GM12872 (cell line): ENCODE measurements around the gene PET100.

Experiments
- CTCF ChIP-seq: IDR thresholded peaks from 3 replicates; pipeline ENCODE4 v1.5.1; 2011; ENCODE audit warnings: low read depth, mild to moderate bottlenecking, low read length, moderate library complexity; ENCODE audit not compliant: insufficient read depth

The PET100 gene

GRCh38 chr19:7643031-7643415 is 13.4 kb downstream of the PET100 start:
- TF ChIP-seq CTCF = no peak

GRCh38 chr19:7644550-7644877 is 14.9 kb downstream of the PET100 start:
- TF ChIP-seq CTCF = no peak

- no peak for TF ChIP-seq CTCF
Measured at GRCh38 chr19:7645163-7645562, 15.6 kb downstream of the PET100 start.

GRCh38 chr19:7645656-7646425 is 16.2 kb downstream of the PET100 start:
- no peak for TF ChIP-seq CTCF

- TF ChIP-seq CTCF = no peak
Measured at GRCh38 chr19:7646426-7646700, 16.8 kb downstream of the PET100 start.

- TF ChIP-seq CTCF = no peak
Measured at GRCh38 chr19:7647156-7647555, 17.6 kb downstream of the PET100 start.

GRCh38 chr19:7648265-7649014 is 18.8 kb downstream of the PET100 start:
- TF ChIP-seq CTCF = no peak
